Activated naive CD4-positive, alpha-beta T cell treated with anti-CD3 and anti-CD28 coated beads, Interleukin-2, amount 50 U/mL, for 72 hours (primary cell): ENCODE data around the gene STK36. TPM values are rescaled to one million over a fixed set of nuclear protein-coding genes. Genes with fewer than 3 reads are reported as not detected.
A peak's percentile ranks its signal among the peaks of the same experiment; 100 is the strongest.

Source experiments
- ATAC-seq, 2 donors: fragments of 150-1000 bp; cut with Tn5 transposase; 2 replicates each; pipeline ENCODE4 v1.10.0; 2021; ENCODE audit warnings: mild to moderate bottlenecking in 2 of 2, moderate library complexity in 2 of 2
- DNase-seq, 2 donors: peaks; one replicate each; pipeline ENCODE4 v3.0.0; 2021 to 2022; ENCODE audit warnings: low spot score in 2 of 2
- H3K27ac Mint-ChIP-seq, 2 donors: one replicate each; pipeline ENCODE4 v1.8.0; 2022; ENCODE audit warnings: mild to moderate bottlenecking in 2 of 2, mixed read lengths in 2 of 2
- H3K36me3 Mint-ChIP-seq, 2 donors: one replicate each; pipeline ENCODE4 v1.8.0; 2022; ENCODE audit warnings: mixed read lengths in 2 of 2
- H3K9me3 Mint-ChIP-seq, 2 donors: one replicate each; pipeline ENCODE4 v1.8.0; 2022; ENCODE audit warnings: mixed read lengths in 2 of 2
- total RNA-seq, 2 donors: library from RNA; stranded (reverse); gene quantifications; one replicate each; pipeline ENCODE4 v1.2.3, GENCODE V29; 2022

Gene STK36
- total RNA-seq, 2 donors from 2014 or later, result 16.5 to 22.5 TPM

- H3K27ac Mint-ChIP-seq, result peak overlapping the region in 1 of 2 donors; percentile 50
- no peak for DNase-seq
- peaks cover 0 to 4% of the 10 kb centered on the region in 2 donors for H3K9me3 Mint-ChIP-seq
- peaks cover 6 to 23% of the 10 kb centered on the region in 2 donors for H3K36me3 Mint-ChIP-seq
- ATAC-seq, result no peak
Measured at GRCh38 chr2:218722876-218723785, 51.2 kb downstream of the STK36 start.

- H3K36me3 Mint-ChIP-seq, result peaks cover 0 to 23% of the 10 kb centered on the region in 2 donors
- ATAC-seq, result no peak
- no peak overlapping the region for H3K27ac Mint-ChIP-seq
- DNase-seq, result no peak
- H3K9me3 Mint-ChIP-seq, result peaks cover 0 to 4% of the 10 kb centered on the region in 2 donors
Measured at GRCh38 chr2:218726004-218726574, 54.2 kb downstream of the STK36 start.

GRCh38 chr2:218727502-218728165, 55.7 kb downstream of the STK36 start:
- Mint-ChIP-seq H3K36me3 (peaks cover 0 to 23% of the 10 kb centered on the region in 2 donors), H3K27ac (no peak overlapping the region), H3K9me3 (peaks cover 0 to 4% of the 10 kb centered on the region in 2 donors)
- ATAC-seq (no peak), DNase-seq (no peak)

GRCh38 chr2:218729640-218730039, 57.8 kb downstream of the STK36 start:
- Mint-ChIP-seq H3K9me3 (no peaks in the 10 kb centered on the region), H3K27ac (no peak overlapping the region), H3K36me3 (peaks cover 0 to 29% of the 10 kb centered on the region in 2 donors)
- DNase-seq, result no peak
- no peak for ATAC-seq

GRCh38 chr2:218732052-218732760, 60.3 kb downstream of the STK36 start:
- peaks cover 0 to 12% of the 10 kb centered on the region in 2 donors for H3K36me3 Mint-ChIP-seq
- H3K27ac Mint-ChIP-seq, result peak overlapping the region in 1 of 2 donors; percentile 38
- no peaks in the 10 kb centered on the region for H3K9me3 Mint-ChIP-seq
- DNase-seq, result no peak
- no peak for ATAC-seq

GRCh38 chr2:218732761-218733158, 60.9 kb downstream of the STK36 start:
- ATAC-seq (no peak), DNase-seq (no peak)
- H3K9me3 Mint-ChIP-seq, result no peaks in the 10 kb centered on the region
- peak overlapping the region in 1 of 2 donors; percentile 4 for H3K27ac Mint-ChIP-seq
- H3K36me3 Mint-ChIP-seq, result peaks cover 0 to 9% of the 10 kb centered on the region in 2 donors

- H3K9me3 Mint-ChIP-seq, result no peaks in the 10 kb centered on the region
- H3K27ac Mint-ChIP-seq, result peak overlapping the region in 1 of 2 donors; percentile 4
- H3K36me3 Mint-ChIP-seq, result peaks cover 6% of the 10 kb centered on the region in 2 donors
- DNase-seq (no peak), ATAC-seq (peak; percentile 81 to 84)
Measured at GRCh38 chr2:218733171-218734021, 61.5 kb downstream of the STK36 start.

- no peak for ATAC-seq
- Mint-ChIP-seq H3K27ac (peak overlapping the region; percentile 6 to 77), H3K36me3 (peaks cover 9 to 10% of the 10 kb centered on the region in 2 donors), H3K9me3 (no peaks in the 10 kb centered on the region)
- DNase-seq, result no peak
Measured at GRCh38 chr2:218734190-218734975, 62.5 kb downstream of the STK36 start.

- Mint-ChIP-seq H3K27ac (no peak overlapping the region), H3K36me3 (peaks cover 9 to 17% of the 10 kb centered on the region in 2 donors), H3K9me3 (no peaks in the 10 kb centered on the region)
- ATAC-seq (no peak), DNase-seq (no peak)
Measured at GRCh38 chr2:218736531-218736930, 64.6 kb downstream of the STK36 start.

GRCh38 chr2:218743068-218743467, 71.2 kb downstream of the STK36 start:
- H3K36me3 Mint-ChIP-seq, result peaks cover 14 to 31% of the 10 kb centered on the region in 2 donors
- H3K27ac Mint-ChIP-seq, result no peak overlapping the region
- H3K9me3 Mint-ChIP-seq, result no peaks in the 10 kb centered on the region
- ATAC-seq (peak; percentile 39 to 66), DNase-seq (no peak)

GRCh38 chr2:218744615-218745014, 72.7 kb downstream of the STK36 start:
- Mint-ChIP-seq H3K36me3 (peaks cover 8 to 26% of the 10 kb centered on the region in 2 donors), H3K9me3 (no peaks in the 10 kb centered on the region), H3K27ac (no peak overlapping the region)
- ATAC-seq, result peak in 1 of 2 donors; percentile 54
- no peak for DNase-seq

- no peak for ATAC-seq
- H3K9me3 Mint-ChIP-seq, result no peaks in the 10 kb centered on the region
- DNase-seq, result no peak
- H3K36me3 Mint-ChIP-seq, result peaks cover 8 to 22% of the 10 kb centered on the region in 2 donors
- peak overlapping the region in 1 of 2 donors; percentile 13 for H3K27ac Mint-ChIP-seq
Measured at GRCh38 chr2:218745160-218745558, 73.3 kb downstream of the STK36 start.

- ATAC-seq (no peak), DNase-seq (no peak)
- no peaks in the 10 kb centered on the region for H3K9me3 Mint-ChIP-seq
- H3K36me3 Mint-ChIP-seq, result peaks cover 8 to 22% of the 10 kb centered on the region in 2 donors
- peak overlapping the region in 1 of 2 donors; percentile 13 for H3K27ac Mint-ChIP-seq
Measured at GRCh38 chr2:218745559-218746469, 73.9 kb downstream of the STK36 start.

- ATAC-seq (no peak), DNase-seq (no peak)
- H3K27ac Mint-ChIP-seq, result no peak overlapping the region
- peaks cover 8 to 22% of the 10 kb centered on the region in 2 donors for H3K36me3 Mint-ChIP-seq
- no peaks in the 10 kb centered on the region for H3K9me3 Mint-ChIP-seq
Measured at GRCh38 chr2:218746470-218746795, 74.5 kb downstream of the STK36 start.
